ENCODE results near the gene TNRC18.
A peak's percentile ranks its signal among the peaks of the same experiment; 100 is the strongest.

The TNRC18 gene

GRCh38 chr7:5428478-5429252 lies 5.0 kb upstream of the TNRC18 start (continued):
- TF ChIP-seq BCL6B (tag by site-specific recombination; IDR thresholded peaks at IDR 0.05): no peak; the same call in 1 of the 2 replicates
- peak; percentile 67 for TF ChIP-seq CTCF (tag by site-specific recombination; IDR thresholded peaks at IDR 0.05)
- no peak for TF ChIP-seq ZNF571 (tag by site-specific recombination; IDR thresholded peaks at IDR 0.05)
- no peak for TF ChIP-seq ZNF513 (tag by site-specific recombination; IDR thresholded peaks at IDR 0.05)
- TF ChIP-seq ZBTB6 (tag by site-specific recombination; IDR thresholded peaks at IDR 0.05): no peak
- TF ChIP-seq ZNF555 (tag by site-specific recombination; conservative IDR thresholded peaks at IDR 0.05): no peak
- no peak for TF ChIP-seq ZXDB (tag by site-specific recombination; IDR thresholded peaks at IDR 0.05)
- TF ChIP-seq ZNF394 (tag by site-specific recombination; IDR thresholded peaks at IDR 0.05; ENCODE audit: borderline replicate concordance): no peak

GRCh38 chr7:5426226-5426475 lies 2.5 kb upstream of the TNRC18 start:
- Histone ChIP-seq H3K27ac (ENCODE audit: extremely low read depth, low read depth, low read length) (peak overlapping the region; percentile 99), H3K36me3 (ENCODE audit: control insufficient read depth in 2 of 2, insufficient read depth in 1 of 2, low read length in 2 of 2) (no peaks in the 10 kb centered on the region), H3K4me1 (ENCODE audit: control insufficient read depth, insufficient read depth, low read length) (peaks cover 12% of the 10 kb centered on the region), H3K4me3 (ENCODE audit: low read depth, low read length) (peak overlapping the region; percentile 81), H3K9me3 (ENCODE audit: control insufficient read depth, insufficient read depth, low read depth, low read length) (no peaks in the 10 kb centered on the region)
- CTCF ChIA-PET: interaction anchor here (0.7 to 1.4 kb wide), 3 partner anchors 22 to 186 kb away, joined by 3 to 5 read pairs (median 4); no protein-coding TSS in a partner anchor
- POLR2A ChIA-PET: interaction anchor here (0.6 to 1.7 kb wide), 3 partner anchors 14 to 186 kb away, joined by 3 to 9 read pairs (median 7); no protein-coding TSS in a partner anchor
- TF ChIP-seq ZNF18 (tag by site-specific recombination; IDR thresholded peaks at IDR 0.05) (peak; percentile 44; the same call in 1 of the 2 replicates), ZNF266 (tag by site-specific recombination; IDR thresholded peaks at IDR 0.05; ENCODE audit: low read depth) (no peak), ZNF292 (tag by site-specific recombination; IDR thresholded peaks at IDR 0.05; ENCODE audit: borderline replicate concordance, low read depth) (no peak), HIC1 (tag by site-specific recombination; IDR thresholded peaks at IDR 0.05) (no peak), ZNF335 (tag by site-specific recombination; conservative IDR thresholded peaks at IDR 0.05) (peak; percentile 30; the same call in 1 of the 2 replicates), ZXDB (tag by site-specific recombination; IDR thresholded peaks at IDR 0.05) (no peak), SP3 (tag by site-specific recombination; IDR thresholded peaks at IDR 0.05) (no peak), ZNF354C (tag by site-specific recombination; IDR thresholded peaks at IDR 0.05; ENCODE audit: borderline replicate concordance, low read depth) (no peak), ZNF664 (tag by site-specific recombination; IDR thresholded peaks at IDR 0.05) (no peak), PRDM10 (tag by site-specific recombination; IDR thresholded peaks at IDR 0.05) (no peak), ZFP41 (tag by site-specific recombination; IDR thresholded peaks at IDR 0.05; ENCODE audit: borderline replicate concordance) (no peak)

Measured in HEK293 (cell line).